DMS153 treated with DMSO at 0.1 percent for 48 hours (cell line): ENCODE results near the gene USH2A.
A peak's percentile ranks its signal among the peaks of the same experiment; 100 is the strongest.

Experiments
- DNase-seq: peaks from one replicate; lab custom pipeline; 2025; ENCODE audit not compliant: unreplicated experiment; lab: John Stamatoyannopoulos, UW

Gene USH2A, protein sequence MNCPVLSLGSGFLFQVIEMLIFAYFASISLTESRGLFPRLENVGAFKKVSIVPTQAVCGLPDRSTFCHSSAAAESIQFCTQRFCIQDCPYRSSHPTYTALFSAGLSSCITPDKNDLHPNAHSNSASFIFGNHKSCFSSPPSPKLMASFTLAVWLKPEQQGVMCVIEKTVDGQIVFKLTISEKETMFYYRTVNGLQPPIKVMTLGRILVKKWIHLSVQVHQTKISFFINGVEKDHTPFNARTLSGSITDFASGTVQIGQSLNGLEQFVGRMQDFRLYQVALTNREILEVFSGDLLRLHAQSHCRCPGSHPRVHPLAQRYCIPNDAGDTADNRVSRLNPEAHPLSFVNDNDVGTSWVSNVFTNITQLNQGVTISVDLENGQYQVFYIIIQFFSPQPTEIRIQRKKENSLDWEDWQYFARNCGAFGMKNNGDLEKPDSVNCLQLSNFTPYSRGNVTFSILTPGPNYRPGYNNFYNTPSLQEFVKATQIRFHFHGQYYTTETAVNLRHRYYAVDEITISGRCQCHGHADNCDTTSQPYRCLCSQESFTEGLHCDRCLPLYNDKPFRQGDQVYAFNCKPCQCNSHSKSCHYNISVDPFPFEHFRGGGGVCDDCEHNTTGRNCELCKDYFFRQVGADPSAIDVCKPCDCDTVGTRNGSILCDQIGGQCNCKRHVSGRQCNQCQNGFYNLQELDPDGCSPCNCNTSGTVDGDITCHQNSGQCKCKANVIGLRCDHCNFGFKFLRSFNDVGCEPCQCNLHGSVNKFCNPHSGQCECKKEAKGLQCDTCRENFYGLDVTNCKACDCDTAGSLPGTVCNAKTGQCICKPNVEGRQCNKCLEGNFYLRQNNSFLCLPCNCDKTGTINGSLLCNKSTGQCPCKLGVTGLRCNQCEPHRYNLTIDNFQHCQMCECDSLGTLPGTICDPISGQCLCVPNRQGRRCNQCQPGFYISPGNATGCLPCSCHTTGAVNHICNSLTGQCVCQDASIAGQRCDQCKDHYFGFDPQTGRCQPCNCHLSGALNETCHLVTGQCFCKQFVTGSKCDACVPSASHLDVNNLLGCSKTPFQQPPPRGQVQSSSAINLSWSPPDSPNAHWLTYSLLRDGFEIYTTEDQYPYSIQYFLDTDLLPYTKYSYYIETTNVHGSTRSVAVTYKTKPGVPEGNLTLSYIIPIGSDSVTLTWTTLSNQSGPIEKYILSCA (N-terminal part only)

GRCh38 chr1:216422821-216423520, at the start of gene USH2A:
Gene USH2A, minus strand, starts transcription at chr1:216423448. Its CDS starts 1,112 bp downstream, at chr1:216422336.
- DNase-seq: peak; percentile 90

DNA sequence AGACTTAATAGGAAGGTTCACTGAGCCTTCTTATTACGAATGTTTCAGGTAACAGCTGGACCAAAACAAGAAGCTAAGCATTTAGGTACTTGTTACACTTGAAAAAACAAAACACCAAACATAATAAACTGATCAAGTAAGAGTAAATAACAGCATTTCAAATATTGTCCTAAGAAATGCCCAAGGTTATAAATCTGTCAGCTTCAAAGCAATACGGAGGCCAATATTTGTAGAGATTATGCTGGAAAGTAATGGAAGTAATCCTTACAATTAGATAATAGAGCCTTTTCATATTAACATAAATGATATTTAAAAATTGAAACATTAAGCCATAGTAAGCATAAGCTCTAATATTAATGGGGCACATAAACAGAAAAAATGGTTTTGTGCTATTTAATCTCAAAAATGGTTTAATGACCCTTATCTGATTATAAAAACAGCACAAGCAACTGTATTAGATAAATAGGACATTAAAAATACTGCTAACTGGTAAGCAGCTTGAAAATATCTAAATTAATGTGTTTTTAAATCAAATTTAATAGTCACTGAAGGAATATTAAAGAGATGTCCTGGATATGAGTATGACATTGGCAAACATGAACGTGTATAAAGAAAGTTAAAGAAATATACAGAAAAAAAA, 43.0 kb upstream of the USH2A start:
- DNase-seq: no peak

- no peak for DNase-seq
Observed at GRCh38 chr1:216464489-216464888, 41.2 kb upstream of the USH2A start.

DNA sequence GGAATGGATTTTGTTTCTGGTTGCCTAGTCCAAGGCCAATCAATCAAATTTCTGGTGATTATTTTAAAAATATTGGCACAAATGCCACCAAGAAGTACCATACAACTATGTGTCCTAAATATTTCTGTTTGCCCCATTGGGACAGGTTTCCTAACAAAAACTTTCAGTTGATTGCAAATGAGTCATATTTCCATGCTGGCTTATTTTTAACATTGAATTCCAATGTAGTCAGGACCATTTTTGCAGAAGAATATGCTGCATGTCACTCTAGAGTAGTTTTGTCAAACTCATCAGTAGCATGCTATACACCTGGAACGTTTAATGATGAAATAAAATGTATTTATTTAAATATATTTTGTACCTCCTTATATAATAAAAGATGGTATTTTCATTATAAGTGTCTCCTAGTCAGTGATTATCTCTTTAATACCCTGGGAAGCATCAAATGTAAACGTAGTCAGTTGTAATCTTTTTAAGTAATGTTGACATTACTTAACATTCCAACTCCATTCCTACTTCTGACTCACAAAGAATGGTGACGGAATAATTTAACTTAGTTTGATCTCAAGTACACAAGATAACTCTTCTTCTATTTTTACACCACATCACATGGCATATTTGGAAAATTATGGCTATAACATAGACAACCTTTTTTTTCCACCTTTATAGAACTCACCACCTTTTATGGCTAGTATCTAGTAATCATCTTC, 39.0 kb upstream of the USH2A start:
- DNase-seq: no peak

GRCh38 chr1:216461466-216461865, 38.2 kb upstream of the USH2A start:
- DNase-seq: no peak

DNA sequence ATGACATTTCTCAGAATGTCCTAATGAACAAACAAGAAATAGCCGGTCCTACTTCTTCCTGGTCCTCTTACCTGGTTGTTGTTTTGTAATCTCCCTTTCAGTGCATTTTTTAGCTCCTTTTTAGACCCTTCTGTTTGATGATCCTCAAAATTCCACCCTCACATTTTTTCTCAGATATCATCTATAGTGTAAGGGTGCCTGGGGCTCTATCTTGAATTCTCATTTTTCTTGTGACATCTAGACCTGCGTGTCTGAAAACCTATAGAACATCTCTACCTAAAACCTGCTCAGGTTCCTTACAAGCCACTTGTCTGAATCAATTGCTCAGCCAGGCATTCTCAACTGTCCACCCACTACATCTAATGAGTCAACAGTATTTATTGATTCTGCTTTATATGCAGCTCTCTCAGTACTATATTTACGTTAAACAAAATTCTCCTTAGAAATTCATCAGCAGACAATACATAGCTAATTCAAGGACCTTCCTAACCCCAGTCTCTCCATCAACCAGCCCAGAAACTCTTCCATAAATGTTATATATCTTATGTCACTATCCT, 36.5 kb upstream of the USH2A start:
- DNase-seq: no peak

GRCh38 chr1:216458812-216459211, 35.6 kb upstream of the USH2A start:
- no peak for DNase-seq

GRCh38 chr1:216457356-216457755, 34.1 kb upstream of the USH2A start:
- no peak for DNase-seq

GRCh38 chr1:216456682-216457081, 33.4 kb upstream of the USH2A start:
- DNase-seq: no peak

GRCh38 chr1:216453777-216454176, 30.5 kb upstream of the USH2A start:
- DNase-seq: no peak

- DNase-seq: peak; percentile 90
Observed at GRCh38 chr1:216450227-216450626, 27.0 kb upstream of the USH2A start.

- DNase-seq: peak; percentile 80
Observed at GRCh38 chr1:216448011-216448510, 24.8 kb upstream of the USH2A start.

DNA sequence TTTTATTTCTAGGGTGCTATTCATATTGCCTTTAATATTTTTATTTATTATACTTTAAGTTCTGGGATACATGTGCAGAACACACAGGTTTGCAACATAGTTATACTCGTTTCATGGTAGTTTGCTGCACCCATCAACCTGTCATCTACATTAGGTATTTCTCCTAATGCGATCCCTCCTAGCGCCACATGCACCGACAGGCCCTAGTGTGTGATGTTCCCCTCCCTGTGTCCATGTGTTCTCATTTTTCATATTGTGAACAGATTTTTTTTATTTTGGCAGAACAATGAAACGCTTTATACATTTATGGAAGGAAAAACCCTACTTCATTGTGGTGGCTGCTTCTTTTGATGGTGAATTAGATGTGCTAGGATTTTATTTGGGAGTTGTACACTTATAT, 14.4 kb upstream of the USH2A start:
- DNase-seq: no peak

- DNase-seq: no peak
Observed at GRCh38 chr1:216434232-216434631, 11.0 kb upstream of the USH2A start.

GRCh38 chr1:216433175-216433574, 9.9 kb upstream of the USH2A start:
- DNase-seq: no peak

DNA sequence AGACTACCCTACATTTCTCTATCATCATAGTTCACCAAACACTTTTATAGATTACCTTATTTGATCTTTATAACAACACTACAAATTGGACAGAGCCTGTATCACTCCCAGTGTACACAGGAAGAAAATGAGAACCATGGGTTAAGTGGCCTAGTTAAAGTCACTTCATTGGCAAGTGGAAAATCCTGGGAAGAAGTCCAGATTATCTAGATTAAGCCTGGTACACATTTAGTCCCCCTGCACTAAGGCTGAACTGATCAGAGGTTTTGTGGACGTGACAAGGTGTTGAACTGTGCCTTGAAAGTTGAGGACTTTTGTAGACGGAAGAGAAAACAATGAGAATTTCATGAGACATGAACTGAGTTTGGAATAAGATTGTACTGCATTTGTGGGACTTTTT, 7.5 kb upstream of the USH2A start:
- peak; percentile 42 for DNase-seq

DNA sequence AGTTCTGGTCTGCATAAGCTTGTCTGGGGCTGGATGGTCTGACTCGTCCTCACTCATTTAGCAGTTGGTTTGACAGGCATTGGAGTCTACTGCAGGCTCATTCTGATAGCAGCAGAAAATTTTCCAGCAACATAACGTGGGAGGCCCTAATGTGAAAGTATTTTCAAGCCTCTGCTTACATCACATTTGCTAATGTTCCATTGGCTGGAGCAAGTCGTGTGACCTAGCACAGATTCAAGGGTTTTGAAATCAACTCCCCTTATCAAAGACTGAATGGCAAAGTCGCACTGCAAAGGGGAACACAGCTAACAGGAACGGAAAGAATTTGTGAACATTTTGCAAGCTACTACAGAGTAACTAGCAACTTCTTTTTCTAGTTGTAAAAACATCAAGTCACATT, 2.3 kb upstream of the USH2A start:
- DNase-seq: no peak

DNA sequence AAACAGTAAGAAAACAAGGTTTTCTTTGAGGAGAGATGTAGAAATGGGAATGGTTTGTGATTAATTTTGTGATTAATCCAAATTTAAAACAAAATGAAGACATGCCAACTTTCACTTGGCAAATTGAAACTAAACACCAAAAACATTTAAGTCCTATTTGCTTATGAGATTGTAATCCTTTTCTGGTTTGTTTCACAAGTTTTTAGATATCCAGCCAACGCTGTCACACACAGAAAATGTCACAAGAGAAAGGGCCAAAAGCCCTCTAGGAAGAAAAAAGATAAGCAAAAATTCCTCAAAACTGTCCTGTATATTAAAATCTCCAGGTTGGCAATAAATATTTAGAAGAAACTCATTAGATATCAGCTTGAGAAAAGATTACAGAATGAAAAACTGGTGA, 2.5 kb downstream of the USH2A start:
- no peak for DNase-seq

DNA sequence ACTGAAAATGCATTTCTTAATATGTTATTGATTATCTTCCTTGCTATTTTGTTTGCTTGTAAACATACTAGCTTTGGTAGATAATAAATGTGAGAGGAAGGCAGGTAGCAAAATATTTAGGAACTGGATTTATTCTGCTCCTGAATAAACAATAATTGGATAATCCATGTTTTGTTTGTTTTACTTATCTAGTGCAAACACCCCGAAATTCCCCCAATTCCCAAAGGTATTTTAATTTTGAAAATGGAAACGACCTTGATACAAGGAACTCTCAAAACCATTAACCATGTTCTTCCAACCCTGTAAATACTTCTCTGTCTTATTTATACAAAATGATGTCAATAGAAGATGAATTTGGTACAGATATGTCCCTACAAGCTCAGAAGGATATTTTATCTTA, 3.0 kb downstream of the USH2A start:
- no peak for DNase-seq
